ENCODE data around the gene WDR27.
"Not testable (repeated sequence)": the region's sequence is repeated elsewhere in the genome, so short reads cannot be mapped to it uniquely, and the experiment has no call there.

The WDR27 gene

GRCh38 chr6:169622618-169623017, 79.2 kb downstream of the WDR27 start:
- Histone ChIP-seq H3K9ac (no peak overlapping the region), H3K27me3 (no peaks in the 10 kb centered on the region), H3K4me2 (no peak overlapping the region), H3K4me3 (no peak overlapping the region), H3K4me1 (0 out of 2 replicates have a peak, but pooled peaks cover 3% of the 10 kb centered on the region), H4K20me1 (no peaks in the 10 kb centered on the region), H3K9me3 (no peaks in the 10 kb centered on the region), H3K36me3 (peaks cover 32% of the 10 kb centered on the region; the same call in 1 of the 2 replicates), H3K27ac (no peak overlapping the region)
- no peak for TF ChIP-seq Cebpa-rat (IDR thresholded peaks at IDR 0.05)

GRCh38 chr6:169621311-169621710, 80.5 kb downstream of the WDR27 start:
- no peak overlapping the region for H3K4me2 ChIP-seq
- H3K27me3 ChIP-seq, result no peaks in the 10 kb centered on the region
- no peak overlapping the region for H3K27ac ChIP-seq
- peaks cover under 1% of the 10 kb centered on the region for H3K9me3 ChIP-seq
- no peak for TF ChIP-seq Cebpa-rat (IDR thresholded peaks at IDR 0.05)
- H4K20me1 ChIP-seq, result no peaks in the 10 kb centered on the region
- no peak overlapping the region for H3K9ac ChIP-seq
- no peak overlapping the region for H3K4me3 ChIP-seq
- H3K36me3 ChIP-seq, result peaks cover 27% of the 10 kb centered on the region; the same call in 1 of the 2 replicates
- 0 out of 2 replicates have a peak, but pooled peaks cover 3% of the 10 kb centered on the region for H3K4me1 ChIP-seq

GRCh38 chr6:169620171-169621130, 81.4 kb downstream of the WDR27 start:
- H3K4me2 ChIP-seq, result no peak overlapping the region
- peaks cover 6% of the 10 kb centered on the region for H3K9me3 ChIP-seq
- no peaks in the 10 kb centered on the region for H3K27me3 ChIP-seq
- 0 out of 2 replicates have a peak, but pooled peaks cover 3% of the 10 kb centered on the region for H3K4me1 ChIP-seq
- H3K9ac ChIP-seq, result no peak overlapping the region
- no peaks in the 10 kb centered on the region for H4K20me1 ChIP-seq
- H3K36me3 ChIP-seq, result peaks cover 18% of the 10 kb centered on the region; the same call in 1 of the 2 replicates
- H3K4me3 ChIP-seq, result no peak overlapping the region
- TF ChIP-seq Cebpa-rat (IDR thresholded peaks at IDR 0.05), result no peak
- H3K27ac ChIP-seq, result no peak overlapping the region

GRCh38 chr6:169619650-169620049, 82.2 kb downstream of the WDR27 start:
- Histone ChIP-seq H3K36me3 (peaks cover 11% of the 10 kb centered on the region; the same call in 1 of the 2 replicates), H3K4me2 (no peak overlapping the region), H3K4me3 (no peak overlapping the region), H3K9ac (no peak overlapping the region), H3K27me3 (no peaks in the 10 kb centered on the region), H3K9me3 (peaks cover 8% of the 10 kb centered on the region), H3K4me1 (0 out of 2 replicates have a peak, but pooled peaks cover 3% of the 10 kb centered on the region), H3K27ac (no peak overlapping the region), H4K20me1 (no peaks in the 10 kb centered on the region)
- TF ChIP-seq Cebpa-rat (IDR thresholded peaks at IDR 0.05), result no peak

GRCh38 chr6:169618526-169619490, 83.0 kb downstream of the WDR27 start:
- no peaks in the 10 kb centered on the region for H3K27me3 ChIP-seq
- H3K4me1 ChIP-seq, result 0 out of 2 replicates have a peak, but pooled peaks cover 3% of the 10 kb centered on the region
- peaks cover 8% of the 10 kb centered on the region for H3K9me3 ChIP-seq
- H3K36me3 ChIP-seq, result peaks cover 2% of the 10 kb centered on the region; the same call in 1 of the 2 replicates
- H3K4me3 ChIP-seq, result no peak overlapping the region
- H3K4me2 ChIP-seq, result no peak overlapping the region
- no peak overlapping the region for H3K27ac ChIP-seq
- no peak overlapping the region for H3K9ac ChIP-seq
- TF ChIP-seq Cebpa-rat (IDR thresholded peaks at IDR 0.05), result no peak
- no peaks in the 10 kb centered on the region for H4K20me1 ChIP-seq

- H3K4me1 ChIP-seq, result 0 out of 2 replicates have a peak, but pooled peaks cover 3% of the 10 kb centered on the region
- H3K27ac ChIP-seq, result no peak overlapping the region
Observed at GRCh38 chr6:169617562-169617961, 84.3 kb downstream of the WDR27 start.

GRCh38 chr6:169608609-169609008, 93.2 kb downstream of the WDR27 start:
- not testable (repeated sequence) for H3K36me3 ChIP-seq, H3K9me3 ChIP-seq, H4K20me1 ChIP-seq, H3K4me1 ChIP-seq, H3K27ac ChIP-seq, H3K4me2 ChIP-seq, H3K4me3 ChIP-seq, H3K9ac ChIP-seq, H3K27me3 ChIP-seq

More at GRCh38 chr6:169617562-169617961, 84.3 kb downstream of the WDR27 start:
- no peak overlapping the region for H3K4me3 ChIP-seq
- no peak overlapping the region for H3K9ac ChIP-seq
- no peaks in the 10 kb centered on the region for H4K20me1 ChIP-seq
- peaks cover 8% of the 10 kb centered on the region for H3K9me3 ChIP-seq
- H3K4me2 ChIP-seq, result no peak overlapping the region
- no peak for TF ChIP-seq Cebpa-rat (IDR thresholded peaks at IDR 0.05)
- no peaks in the 10 kb centered on the region for H3K27me3 ChIP-seq
- H3K36me3 ChIP-seq, result no peaks in the 10 kb centered on the region

- no peak overlapping the region for H3K4me3 ChIP-seq
Observed at GRCh38 chr6:169604076-169604475, 97.8 kb downstream of the WDR27 start.

GRCh38 chr6:169601129-169601528, 100.7 kb downstream of the WDR27 start:
- not testable (repeated sequence) for H3K27me3 ChIP-seq, H3K4me1 ChIP-seq, H3K9ac ChIP-seq, H3K4me2 ChIP-seq, H3K4me3 ChIP-seq, H3K27ac ChIP-seq, H4K20me1 ChIP-seq
- Histone ChIP-seq H3K9me3 (peaks cover 16% of the 10 kb centered on the region), H3K36me3 (peaks cover 20% of the 10 kb centered on the region)

More at GRCh38 chr6:169604076-169604475, 97.8 kb downstream of the WDR27 start:
- Histone ChIP-seq H3K27ac (no peak overlapping the region), H3K4me2 (no peak overlapping the region), H3K9ac (no peak overlapping the region), H3K36me3 (peaks cover 14% of the 10 kb centered on the region), H3K9me3 (peaks cover 9% of the 10 kb centered on the region), H4K20me1 (no peaks in the 10 kb centered on the region), H3K4me1 (no peaks in the 10 kb centered on the region), H3K27me3 (no peaks in the 10 kb centered on the region)
- no peak for TF ChIP-seq Cebpa-rat (IDR thresholded peaks at IDR 0.05)

Data from BLaER1 (cell line).